ENCODE measurements around the gene CSTB.

DNA sequence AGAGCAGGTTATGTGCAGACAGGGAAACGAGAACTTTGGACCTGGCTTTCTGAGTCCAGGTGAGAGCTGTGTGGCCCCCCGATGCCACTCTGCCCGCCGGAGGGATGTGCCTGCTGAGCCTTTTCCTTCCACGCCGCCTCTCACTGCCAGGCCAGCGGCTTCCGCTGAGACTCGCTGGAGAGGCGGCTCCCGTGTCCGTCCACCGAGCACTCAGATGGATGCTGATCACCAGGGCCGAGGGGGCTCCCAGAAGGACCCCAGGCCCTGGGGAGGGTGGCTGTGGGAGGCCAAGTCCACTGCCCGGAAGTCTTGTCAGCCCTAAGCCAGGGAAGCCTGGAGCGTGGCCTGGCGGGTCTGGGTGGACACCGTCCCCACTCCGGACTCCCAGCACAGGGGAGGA is 16.5 kb downstream of the CSTB start:
- TF ChIP-seq EZH2 (IDR thresholded peaks at IDR 0.05; ENCODE audit: borderline replicate concordance) (no peak), EZH2phosphoT487 (IDR thresholded peaks at IDR 0.05; ENCODE audit: low read depth, severe bottlenecking, unreplicated experiment) (no peak)
- TF ChIP-seq, protein P1, sequence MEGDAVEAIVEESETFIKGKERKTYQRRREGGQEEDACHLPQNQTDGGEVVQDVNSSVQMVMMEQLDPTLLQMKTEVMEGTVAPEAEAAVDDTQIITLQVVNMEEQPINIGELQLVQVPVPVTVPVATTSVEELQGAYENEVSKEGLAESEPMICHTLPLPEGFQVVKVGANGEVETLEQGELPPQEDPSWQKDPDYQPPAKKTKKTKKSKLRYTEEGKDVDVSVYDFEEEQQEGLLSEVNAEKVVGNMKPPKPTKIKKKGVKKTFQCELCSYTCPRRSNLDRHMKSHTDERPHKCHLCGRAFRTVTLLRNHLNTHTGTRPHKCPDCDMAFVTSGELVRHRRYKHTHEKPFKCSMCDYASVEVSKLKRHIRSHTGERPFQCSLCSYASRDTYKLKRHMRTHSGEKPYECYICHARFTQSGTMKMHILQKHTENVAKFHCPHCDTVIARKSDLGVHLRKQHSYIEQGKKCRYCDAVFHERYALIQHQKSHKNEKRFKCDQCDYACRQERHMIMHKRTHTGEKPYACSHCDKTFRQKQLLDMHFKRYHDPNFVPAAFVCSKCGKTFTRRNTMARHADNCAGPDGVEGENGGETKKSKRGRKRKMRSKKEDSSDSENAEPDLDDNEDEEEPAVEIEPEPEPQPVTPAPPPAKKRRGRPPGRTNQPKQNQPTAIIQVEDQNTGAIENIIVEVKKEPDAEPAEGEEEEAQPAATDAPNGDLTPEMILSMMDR (IDR thresholded peaks at IDR 0.05; ENCODE audit: poor library complexity), result no peak

Measured in hepatocyte (in vitro differentiated cells).